ENCODE data around the gene RAB20. TPM values are rescaled to one million over a fixed set of nuclear protein-coding genes. Genes with fewer than 3 reads are reported as not detected.

The RAB20 gene
- total and polyA plus RNA-seq, 4 donors, result 9.8 to 36.9 (median 25.2) TPM

DNA sequence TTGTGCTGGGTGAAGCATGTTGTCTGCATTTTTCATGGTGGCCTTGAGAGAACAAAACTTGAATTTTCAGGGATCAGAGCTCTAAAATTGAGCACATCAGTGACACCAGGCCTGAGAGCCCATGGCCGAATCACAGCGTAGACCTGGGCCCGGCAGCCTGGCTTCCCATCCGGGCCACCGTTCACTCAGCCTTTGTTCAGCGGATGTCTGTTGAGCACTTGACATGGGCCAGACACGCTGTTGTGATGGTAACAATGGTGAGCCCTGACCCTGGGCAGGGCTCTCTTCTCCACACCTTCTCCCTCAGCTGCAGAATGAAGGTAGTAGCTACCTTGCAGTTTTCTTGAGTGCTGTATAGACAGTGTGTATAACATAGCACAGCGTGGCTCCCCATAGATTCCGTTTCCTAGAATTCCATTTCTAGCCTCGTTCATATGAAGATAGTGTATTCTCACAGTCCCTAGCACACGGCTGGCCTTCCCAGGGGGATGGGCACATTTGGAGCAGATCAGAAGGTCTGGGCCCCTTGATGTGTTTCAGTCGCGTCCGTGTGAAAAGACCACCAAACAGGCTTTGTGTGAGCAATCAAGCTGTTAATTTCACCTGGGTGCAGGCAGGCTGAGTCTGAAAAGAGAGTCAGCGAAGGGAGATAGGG, 75.3 kb downstream of the RAB20 start (continued):
- TF ChIP-seq EGR1 (IDR thresholded peaks at IDR 0.05; ENCODE audit: low read depth in 2 of 2) (no peak), YY1 (IDR thresholded peaks at IDR 0.05) (no peak)

DNA sequence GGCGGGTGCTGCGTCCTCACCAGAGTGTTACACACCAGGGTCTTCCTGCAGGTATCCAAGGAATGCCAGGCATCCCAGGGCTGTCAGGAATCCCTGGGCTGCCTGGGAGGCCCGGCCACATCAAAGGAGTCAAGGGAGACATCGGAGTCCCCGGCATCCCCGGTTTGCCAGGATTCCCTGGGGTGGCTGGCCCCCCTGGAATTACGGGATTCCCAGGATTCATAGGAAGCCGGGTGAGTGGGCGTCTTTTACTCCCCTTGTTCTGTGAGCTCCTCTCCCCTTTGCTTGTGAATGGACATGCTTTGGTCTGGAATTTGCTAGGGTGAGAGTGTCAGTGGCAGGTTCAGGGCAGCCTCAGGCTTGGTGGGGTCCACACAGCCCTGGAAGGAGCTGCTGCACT, 75.9 kb downstream of the RAB20 start:
- no peak overlapping the region for H3K27ac ChIP-seq (ENCODE audit: low read depth in 1 of 2, low read length in 2 of 2)
- H3K4me3 ChIP-seq (ENCODE audit: low read depth in 1 of 3, low read length in 3 of 3), result no peak overlapping the region
- peaks cover 0 to 2% (median 0%) of the 10 kb centered on the region in 4 donors for H3K36me3 ChIP-seq (ENCODE audit: control insufficient read depth in 4 of 4, insufficient read depth in 3 of 4, low read depth in 1 of 4, low read length in 3 of 4)
- no peak overlapping the region for H3K9ac ChIP-seq (ENCODE audit: low read depth in 1 of 2, low read length in 2 of 2)
- H3K27me3 ChIP-seq (ENCODE audit: control insufficient read depth in 4 of 4, insufficient read depth in 4 of 4, low read length in 3 of 4), result no peaks in the 10 kb centered on the region
- H3K9me3 ChIP-seq (ENCODE audit: control insufficient read depth in 4 of 4, low read length in 3 of 4), result no peaks in the 10 kb centered on the region
- 78% methylated on average over 9 of the region's 9 CpGs for WGBS
- TF ChIP-seq, protein P1, sequence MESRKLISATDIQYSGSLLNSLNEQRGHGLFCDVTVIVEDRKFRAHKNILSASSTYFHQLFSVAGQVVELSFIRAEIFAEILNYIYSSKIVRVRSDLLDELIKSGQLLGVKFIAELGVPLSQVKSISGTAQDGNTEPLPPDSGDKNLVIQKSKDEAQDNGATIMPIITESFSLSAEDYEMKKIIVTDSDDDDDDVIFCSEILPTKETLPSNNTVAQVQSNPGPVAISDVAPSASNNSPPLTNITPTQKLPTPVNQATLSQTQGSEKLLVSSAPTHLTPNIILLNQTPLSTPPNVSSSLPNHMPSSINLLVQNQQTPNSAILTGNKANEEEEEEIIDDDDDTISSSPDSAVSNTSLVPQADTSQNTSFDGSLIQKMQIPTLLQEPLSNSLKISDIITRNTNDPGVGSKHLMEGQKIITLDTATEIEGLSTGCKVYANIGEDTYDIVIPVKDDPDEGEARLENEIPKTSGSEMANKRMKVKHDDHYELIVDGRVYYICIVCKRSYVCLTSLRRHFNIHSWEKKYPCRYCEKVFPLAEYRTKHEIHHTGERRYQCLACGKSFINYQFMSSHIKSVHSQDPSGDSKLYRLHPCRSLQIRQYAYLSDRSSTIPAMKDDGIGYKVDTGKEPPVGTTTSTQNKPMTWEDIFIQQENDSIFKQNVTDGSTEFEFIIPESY (IDR thresholded peaks at IDR 0.05), result no peak
- TF ChIP-seq, protein P2, sequence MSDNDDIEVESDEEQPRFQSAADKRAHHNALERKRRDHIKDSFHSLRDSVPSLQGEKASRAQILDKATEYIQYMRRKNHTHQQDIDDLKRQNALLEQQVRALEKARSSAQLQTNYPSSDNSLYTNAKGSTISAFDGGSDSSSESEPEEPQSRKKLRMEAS (IDR thresholded peaks at IDR 0.05), result no peak
- TF ChIP-seq FOXA1 (IDR thresholded peaks at IDR 0.05) (no peak), FOXA2 (IDR thresholded peaks at IDR 0.05) (no peak), RAD21 (IDR thresholded peaks at IDR 0.05) (no peak), JUND (IDR thresholded peaks at IDR 0.05) (no peak), HNF4A (conservative IDR thresholded peaks at IDR 0.05) (no peak)
- TF ChIP-seq, protein P3, sequence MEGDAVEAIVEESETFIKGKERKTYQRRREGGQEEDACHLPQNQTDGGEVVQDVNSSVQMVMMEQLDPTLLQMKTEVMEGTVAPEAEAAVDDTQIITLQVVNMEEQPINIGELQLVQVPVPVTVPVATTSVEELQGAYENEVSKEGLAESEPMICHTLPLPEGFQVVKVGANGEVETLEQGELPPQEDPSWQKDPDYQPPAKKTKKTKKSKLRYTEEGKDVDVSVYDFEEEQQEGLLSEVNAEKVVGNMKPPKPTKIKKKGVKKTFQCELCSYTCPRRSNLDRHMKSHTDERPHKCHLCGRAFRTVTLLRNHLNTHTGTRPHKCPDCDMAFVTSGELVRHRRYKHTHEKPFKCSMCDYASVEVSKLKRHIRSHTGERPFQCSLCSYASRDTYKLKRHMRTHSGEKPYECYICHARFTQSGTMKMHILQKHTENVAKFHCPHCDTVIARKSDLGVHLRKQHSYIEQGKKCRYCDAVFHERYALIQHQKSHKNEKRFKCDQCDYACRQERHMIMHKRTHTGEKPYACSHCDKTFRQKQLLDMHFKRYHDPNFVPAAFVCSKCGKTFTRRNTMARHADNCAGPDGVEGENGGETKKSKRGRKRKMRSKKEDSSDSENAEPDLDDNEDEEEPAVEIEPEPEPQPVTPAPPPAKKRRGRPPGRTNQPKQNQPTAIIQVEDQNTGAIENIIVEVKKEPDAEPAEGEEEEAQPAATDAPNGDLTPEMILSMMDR (IDR thresholded peaks at IDR 0.05; ENCODE audit: low read depth, low read length, missing input control), result no peak
- DNase-seq (ENCODE audit: low spot score), result no peak
- no peaks in the 10 kb centered on the region for H3K4me1 ChIP-seq (ENCODE audit: control insufficient read depth in 4 of 4, insufficient read depth in 4 of 4, low read length in 3 of 4)

DNA sequence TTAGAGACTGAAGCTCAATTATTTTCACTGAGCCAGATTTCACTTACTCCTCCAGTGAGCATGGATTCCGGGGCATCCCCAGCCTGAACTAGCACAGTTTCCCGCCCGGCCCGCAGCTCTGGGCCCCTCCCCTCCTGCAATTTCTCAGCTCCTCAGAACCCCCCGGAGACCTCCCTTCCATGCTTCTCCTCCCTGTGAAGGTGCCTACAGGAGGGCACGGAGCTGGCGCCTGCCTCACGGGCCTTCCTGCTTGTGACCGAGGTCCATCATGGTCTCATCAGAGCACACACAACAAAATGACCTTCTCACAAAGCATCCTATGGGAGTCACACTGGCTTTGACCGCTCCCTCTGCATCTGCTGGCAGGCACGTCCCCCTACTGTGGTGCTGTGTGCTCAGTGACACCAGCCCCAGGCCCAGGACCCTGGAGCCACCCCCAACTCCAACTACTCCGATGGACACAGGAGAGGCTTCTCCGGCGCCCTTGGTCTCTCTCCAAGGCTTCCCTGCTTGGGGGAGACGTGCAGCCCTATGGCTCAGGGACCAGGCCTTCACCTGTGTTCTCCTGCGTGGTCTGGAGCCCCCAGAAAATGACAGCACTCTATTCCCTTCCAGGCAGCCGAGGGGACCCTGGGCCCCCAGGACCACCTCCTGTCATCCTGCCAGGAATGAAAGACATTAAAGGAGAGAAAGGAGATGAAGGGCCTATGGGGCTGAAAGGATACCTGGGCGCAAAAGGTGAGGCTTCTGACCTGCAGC, 77.1 kb downstream of the RAB20 start:
- DNase-seq (ENCODE audit: low spot score), result no peak
- Histone ChIP-seq H3K9ac (ENCODE audit: low read depth in 1 of 2, low read length in 2 of 2) (no peak overlapping the region), H3K36me3 (ENCODE audit: control insufficient read depth in 4 of 4, insufficient read depth in 3 of 4, low read depth in 1 of 4, low read length in 3 of 4) (peaks cover 0 to 2% (median 0%) of the 10 kb centered on the region in 4 donors), H3K4me1 (ENCODE audit: control insufficient read depth in 4 of 4, insufficient read depth in 4 of 4, low read length in 3 of 4) (no peaks in the 10 kb centered on the region), H3K27ac (ENCODE audit: low read depth in 1 of 2, low read length in 2 of 2) (no peak overlapping the region), H3K27me3 (ENCODE audit: control insufficient read depth in 4 of 4, insufficient read depth in 4 of 4, low read length in 3 of 4) (no peaks in the 10 kb centered on the region), H3K9me3 (ENCODE audit: control insufficient read depth in 4 of 4, low read length in 3 of 4) (no peaks in the 10 kb centered on the region), H3K4me3 (ENCODE audit: low read depth in 1 of 3, low read length in 3 of 3) (no peak overlapping the region)
- TF ChIP-seq GABPA (IDR thresholded peaks at IDR 0.05 in 1 of 2, conservative IDR thresholded peaks at IDR 0.05 in 1 of 2) (no peak), TAF1 (conservative IDR thresholded peaks at IDR 0.05) (no peak), RXRA (IDR thresholded peaks at IDR 0.05) (no peak), HNF4G (IDR thresholded peaks at IDR 0.05) (no peak)
- WGBS, result 92% methylated on average over 18 of the region's 18 CpGs

All from liver (tissue), 9 donors.